Stimulated activated CD8-positive, alpha-beta memory T cell treated with anti-CD3 and anti-CD28 coated beads, Interleukin-15, amount 100 ng/mL, for 48 hours (primary cell): Measurements from ENCODE around the gene RASGRP1.
A peak's percentile ranks its signal among the peaks of the same experiment; 100 is the strongest.

Experiments
- DNase-seq, 2 donors: peaks; one replicate each; pipeline ENCODE4 v3.0.0-alpha.2; 2020; ENCODE audit warnings: low read depth in 2 of 2

The RASGRP1 gene

DNA sequence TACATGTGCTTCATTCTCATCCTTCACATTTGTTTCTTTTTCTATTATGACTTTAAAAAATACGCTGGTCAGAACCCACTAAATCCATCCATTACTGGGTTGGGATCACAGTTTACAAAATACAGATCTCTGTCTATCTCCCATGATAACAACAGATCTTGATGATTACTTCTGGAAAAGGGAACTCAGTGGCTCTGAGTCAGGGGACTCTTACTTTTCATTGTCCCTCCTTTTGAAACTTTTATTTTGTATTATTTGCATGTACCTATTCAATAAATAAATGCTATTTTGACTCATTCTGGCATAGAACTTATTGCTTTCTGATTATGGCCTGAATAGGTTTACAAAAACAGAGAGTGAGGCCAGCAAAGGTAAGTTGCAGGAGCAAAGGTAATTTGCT, 11.6 kb upstream of the RASGRP1 start:
- DNase-seq = no peak

DNA sequence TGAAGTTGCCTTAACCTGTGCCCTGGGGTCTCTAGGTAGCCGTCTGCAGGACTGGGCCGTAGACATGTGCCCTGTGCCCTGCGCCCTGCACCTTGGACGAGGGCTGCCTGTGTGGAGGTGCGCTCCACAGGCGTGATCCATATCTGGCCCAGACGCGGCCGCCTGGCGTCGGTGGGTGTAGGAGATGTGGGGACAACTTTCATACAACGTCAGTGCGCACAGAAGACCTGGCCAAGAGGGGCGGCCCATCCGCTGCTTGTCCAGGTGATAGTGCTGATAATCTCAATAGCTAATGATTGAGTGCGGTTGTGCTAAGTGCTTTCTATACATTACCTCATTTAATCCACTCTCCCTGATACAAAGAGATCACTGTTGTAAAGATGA, 665 bp upstream of the RASGRP1 start:
- no peak for DNase-seq

GRCh38 chr15:38563723-38564519, 693 bp downstream of the RASGRP1 start:
- peak; percentile 84 to 85 for DNase-seq

DNA sequence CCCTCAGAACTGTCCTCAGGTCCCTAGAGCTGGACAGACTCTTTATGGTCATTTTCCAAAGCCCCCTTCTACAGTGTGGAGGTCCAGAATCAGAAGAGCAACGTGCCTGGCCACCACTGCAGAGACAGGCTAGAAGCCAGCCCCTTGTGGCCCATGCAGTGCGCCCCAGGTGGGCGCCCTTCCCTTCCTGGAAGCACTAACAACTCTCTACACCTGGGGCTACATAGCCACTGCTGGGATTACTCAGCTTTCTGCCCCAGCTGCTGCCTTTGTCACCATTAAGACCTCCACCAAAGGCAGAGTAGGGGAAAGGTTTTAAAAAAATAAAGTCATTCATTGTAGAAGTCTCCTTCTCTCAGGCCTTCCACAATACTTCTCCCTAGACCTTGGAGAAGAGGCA, 2.3 kb downstream of the RASGRP1 start:
- DNase-seq = no peak

- DNase-seq = no peak
These were observed 4.1 kb downstream of the RASGRP1 start for GRCh38 chr15:38560456-38560926.

- no peak for DNase-seq
These were observed 4.8 kb downstream of the RASGRP1 start for GRCh38 chr15:38559636-38560307.

- DNase-seq = no peak
These were observed 5.5 kb downstream of the RASGRP1 start for GRCh38 chr15:38559131-38559530.

- DNase-seq = no peak
These were observed 6.1 kb downstream of the RASGRP1 start for GRCh38 chr15:38558372-38559059.

- no peak for DNase-seq
These were observed 6.7 kb downstream of the RASGRP1 start for GRCh38 chr15:38557921-38558320.

- no peak for DNase-seq
These were observed 8.8 kb downstream of the RASGRP1 start for GRCh38 chr15:38555686-38556334.

DNA sequence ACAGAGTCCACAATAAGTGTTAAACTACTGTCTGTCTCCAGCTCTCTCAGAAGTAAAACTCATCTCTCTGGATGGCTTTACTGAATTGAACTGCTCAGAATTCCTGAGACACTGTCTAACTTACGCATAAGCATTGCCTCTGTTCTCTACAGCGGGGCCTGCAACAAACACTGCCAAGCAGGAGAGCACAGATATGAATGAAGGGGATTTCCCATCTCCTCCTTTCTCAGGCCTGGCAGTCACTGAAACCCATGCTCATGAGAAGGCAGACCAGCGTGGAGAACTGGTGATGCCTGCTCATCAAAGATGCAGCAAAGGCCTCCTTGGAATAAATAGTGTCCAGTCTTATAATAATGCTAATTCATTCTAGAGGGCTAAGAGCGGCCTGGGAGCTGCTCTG, 10.3 kb downstream of the RASGRP1 start:
- peak in 1 of 2 donors; percentile 36 for DNase-seq

GRCh38 chr15:38553071-38553470, 11.5 kb downstream of the RASGRP1 start:
- no peak for DNase-seq

GRCh38 chr15:38551720-38552648, 12.6 kb downstream of the RASGRP1 start:
- DNase-seq = no peak

GRCh38 chr15:38549222-38549621, 15.4 kb downstream of the RASGRP1 start:
- no peak for DNase-seq

- DNase-seq = no peak
These were observed 17.2 kb downstream of the RASGRP1 start for GRCh38 chr15:38547255-38547997.

DNA sequence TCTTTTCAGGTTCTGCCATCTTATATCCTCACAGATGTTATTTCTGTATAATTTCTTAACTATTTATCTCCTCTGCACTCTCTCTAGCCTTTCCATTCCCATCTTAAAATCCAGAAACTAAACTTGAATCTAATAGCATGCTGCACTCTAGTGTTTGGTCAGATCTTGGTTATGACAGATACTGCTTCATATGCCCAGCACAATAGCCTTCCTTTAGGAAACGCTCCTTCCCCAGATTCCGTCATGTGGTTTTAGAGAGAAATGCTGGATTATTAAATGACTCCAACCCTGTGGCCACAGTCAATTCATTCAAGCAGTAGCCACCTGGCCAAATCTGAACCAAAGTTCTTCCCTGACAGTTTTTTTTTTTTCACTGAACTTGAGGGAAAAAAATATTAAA, 19.4 kb downstream of the RASGRP1 start:
- no peak for DNase-seq

GRCh38 chr15:38541026-38541425, 23.6 kb downstream of the RASGRP1 start:
- no peak for DNase-seq

DNA sequence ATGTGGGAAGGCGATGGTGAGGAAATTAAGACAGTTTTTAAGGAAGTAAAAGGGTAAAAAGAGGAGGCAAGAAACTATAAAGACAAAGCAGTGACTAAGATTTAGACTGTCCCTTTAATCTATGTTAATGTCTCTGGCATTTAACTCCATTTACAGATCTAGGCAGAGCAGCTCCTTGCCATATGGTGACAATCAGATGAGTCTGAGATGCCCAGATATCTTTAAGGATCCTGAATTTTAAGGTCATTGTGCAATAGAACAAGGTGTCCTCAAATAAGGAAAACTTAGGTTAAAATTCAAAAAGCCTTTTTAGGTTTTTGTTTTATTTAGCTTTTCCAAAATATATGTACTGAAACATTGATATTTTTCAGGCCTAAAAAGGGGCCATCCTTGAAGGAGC, 24.1 kb downstream of the RASGRP1 start:
- DNase-seq = no peak

- no peak for DNase-seq
These were observed 25.6 kb downstream of the RASGRP1 start for GRCh38 chr15:38539008-38539343.

- DNase-seq = no peak
These were observed 26.1 kb downstream of the RASGRP1 start for GRCh38 chr15:38538328-38539007.
